Measurements from ENCODE around the gene ATP2B3.

DNA sequence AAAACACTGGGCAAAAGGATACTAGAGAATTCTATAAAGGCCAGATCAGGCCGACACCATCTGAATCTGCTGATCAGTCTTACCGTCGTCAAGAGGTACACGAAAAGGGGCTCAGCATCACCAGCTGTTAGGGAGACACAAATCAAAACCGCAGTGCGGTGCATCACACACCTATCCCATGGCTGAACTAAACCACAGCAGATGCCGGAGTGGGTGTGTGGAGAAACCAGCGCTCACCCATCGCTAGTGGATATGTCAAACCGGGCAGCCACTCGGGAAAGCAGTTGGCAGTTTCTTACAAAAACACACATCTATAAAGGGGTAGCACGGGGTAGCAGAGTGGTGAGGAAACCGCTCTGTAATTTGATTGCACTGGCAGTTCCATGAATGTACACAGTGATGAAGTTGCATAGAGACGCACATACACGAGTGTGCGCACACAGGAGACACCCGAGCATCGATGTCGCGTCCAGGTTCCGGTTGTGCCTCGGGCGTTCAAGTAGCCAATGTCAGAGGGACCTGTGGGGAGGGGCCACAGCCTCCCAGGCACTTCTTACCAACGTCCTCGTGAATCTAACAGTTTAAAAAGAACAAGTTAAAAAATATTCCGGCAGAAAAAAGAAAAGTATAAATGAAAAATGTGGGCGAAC lies 104.6 kb downstream of the ATP2B3 start:
- TF ChIP-seq CTCF (conservative IDR thresholded peaks at IDR 0.05; ENCODE audit: low read depth, low read length) (no peak), MAZ (IDR thresholded peaks at IDR 0.05; ENCODE audit: borderline replicate concordance, low read depth, low read length) (no peak), MAFK (IDR thresholded peaks at IDR 0.05; ENCODE audit: low read depth, low read length) (no peak), RCOR1 (IDR thresholded peaks at IDR 0.05; ENCODE audit: insufficient replicate concordance, low read length) (no peak), FOS (IDR thresholded peaks at IDR 0.05; ENCODE audit: low read depth, low read length) (no peak), POLR2A (IDR thresholded peaks at IDR 0.05; ENCODE audit: low read depth, low read length) (no peak)
